Astrocyte (in vitro differentiated cells and primary cell): ENCODE measurements around the gene CAPG. TPM values are rescaled to one million over a fixed set of nuclear protein-coding genes. Genes with fewer than 3 reads are reported as not detected.
"Not testable (repeated sequence)": the region's sequence is repeated elsewhere in the genome, so short reads cannot be mapped to it uniquely, and the experiment has no call there.

Source experiments
- DNase-seq: peaks from one replicate; pipeline ENCODE4 v3.0.0-alpha.2; 2010; ENCODE audit warnings: low read depth
- FAIRE-seq: peaks from 2 replicates; lab custom pipeline; 2011; peaks lifted over from hg19 to GRCh38; lab: Jason Lieb, UNC
- H2AFZ ChIP-seq: 2 replicates; pipeline ENCODE4 v1.6.0; 2012; ENCODE audit warnings: low read depth, low read length, inconsistent platforms
- H3K27ac ChIP-seq: 2 replicates; pipeline ENCODE4 v1.5.1; 2011; ENCODE audit warnings: low read depth, low read length, inconsistent platforms
- H3K27me3 ChIP-seq: 2 replicates; pipeline ENCODE4 v1.6.0; 2011; ENCODE audit warnings: low read length, inconsistent platforms; ENCODE audit not compliant: insufficient read depth
- H3K36me3 ChIP-seq: 2 replicates; pipeline ENCODE4 v1.5.1; 2011; ENCODE audit warnings: low read length, inconsistent platforms; ENCODE audit not compliant: insufficient read depth
- H3K4me1 ChIP-seq: 2 replicates; pipeline ENCODE4 v1.5.1; 2011; ENCODE audit warnings: low read length, inconsistent platforms; ENCODE audit not compliant: insufficient read depth
- H3K4me2 ChIP-seq: 2 replicates; pipeline ENCODE4 v1.6.0; 2012; ENCODE audit warnings: low read length, inconsistent platforms
- H3K4me3 ChIP-seq: 2 replicates; pipeline ENCODE4 v1.5.1; 2011; ENCODE audit warnings: low read depth, mild to moderate bottlenecking, low read length, inconsistent platforms; ENCODE audit not compliant: insufficient read depth
- H3K79me2 ChIP-seq: 2 replicates; pipeline ENCODE4 v1.6.0; 2012; ENCODE audit warnings: mild to moderate bottlenecking, low read length, inconsistent platforms; ENCODE audit not compliant: insufficient read depth
- H3K9ac ChIP-seq: 2 replicates; pipeline ENCODE4 v1.6.0; 2012; ENCODE audit warnings: mild to moderate bottlenecking, low read length, inconsistent platforms
- H3K9me3 ChIP-seq: 2 replicates; pipeline ENCODE4 v1.5.1; 2012; ENCODE audit warnings: low read depth, mild to moderate bottlenecking, low read length, inconsistent platforms; ENCODE audit not compliant: insufficient read depth
- H4K20me1 ChIP-seq: 2 replicates; pipeline ENCODE4 v1.6.0; 2012; ENCODE audit warnings: low read length, inconsistent platforms; ENCODE audit not compliant: insufficient read depth
- H3K27ac Mint-ChIP-seq: one replicate; pipeline ENCODE4 v1.8.0; 2021; ENCODE audit warnings: mild to moderate bottlenecking, mixed read lengths; ENCODE audit not compliant: unreplicated experiment
- H3K27me3 Mint-ChIP-seq: one replicate; pipeline ENCODE4 v1.8.0; 2021; ENCODE audit warnings: low read depth, mixed read lengths; ENCODE audit not compliant: unreplicated experiment
- H3K36me3 Mint-ChIP-seq: one replicate; pipeline ENCODE4 v1.8.0; 2021; ENCODE audit warnings: low read depth, mixed read lengths; ENCODE audit not compliant: unreplicated experiment
- H3K4me1 Mint-ChIP-seq: one replicate; pipeline ENCODE4 v1.8.0; 2021; ENCODE audit warnings: low read depth, mixed read lengths; ENCODE audit not compliant: unreplicated experiment
- H3K4me3 Mint-ChIP-seq: one replicate; pipeline ENCODE4 v1.8.0; 2021; ENCODE audit warnings: mild to moderate bottlenecking, moderate library complexity, mixed read lengths; ENCODE audit not compliant: unreplicated experiment
- H3K9me3 Mint-ChIP-seq: one replicate; pipeline ENCODE4 v1.8.0; 2021; ENCODE audit warnings: mild to moderate bottlenecking, mixed read lengths; ENCODE audit not compliant: unreplicated experiment
- CTCF ChIP-seq: IDR thresholded peaks from 2 replicates; pipeline ENCODE4 v1.5.1; 2011; ENCODE audit warnings: low read depth, mild to moderate bottlenecking, inconsistent platforms, low read length, moderate library complexity; ENCODE audit not compliant: insufficient read depth
- EZH2 ChIP-seq: IDR thresholded peaks from 2 replicates; pipeline ENCODE4 v1.6.1; 2012; ENCODE audit warnings: mild to moderate bottlenecking, low read length, inconsistent platforms; ENCODE audit not compliant: insufficient read depth
- total RNA-seq: library from RNA; stranded (reverse); gene quantifications from 2 replicates; pipeline ENCODE4 v1.2.1, GENCODE V29; 2021

The CAPG gene
- total RNA-seq, 1 donor from 2014 or later: 68.2 TPM

GRCh38 chr2:85387754-85388153, 22.4 kb downstream of the CAPG start:
- Histone ChIP-seq H3K4me2 (no peak overlapping the region), H3K4me3 (no peak overlapping the region), H3K9ac (no peak overlapping the region), H3K9me3 (no peaks in the 10 kb centered on the region), H3K27ac (no peak overlapping the region), H3K79me2 (no peaks in the 10 kb centered on the region), H3K27me3 (no peaks in the 10 kb centered on the region), H3K4me1 (no peaks in the 10 kb centered on the region), H4K20me1 (no peaks in the 10 kb centered on the region), H3K36me3 (peaks cover 5% of the 10 kb centered on the region), H2AFZ (no peak overlapping the region)
- H3K4me3 Mint-ChIP-seq: no peak overlapping the region
- TF ChIP-seq CTCF (no peak), EZH2 (no peak)
- no peaks in the 10 kb centered on the region for H3K9me3 Mint-ChIP-seq
- peaks cover 30% of the 10 kb centered on the region for H3K36me3 Mint-ChIP-seq
- no peak overlapping the region for H3K27ac Mint-ChIP-seq
- DNase-seq: no peak
- FAIRE-seq: no peak
- no peaks in the 10 kb centered on the region for H3K27me3 Mint-ChIP-seq
- H3K4me1 Mint-ChIP-seq: peaks cover 5% of the 10 kb centered on the region

GRCh38 chr2:85385746-85386145, 24.4 kb downstream of the CAPG start:
- Mint-ChIP-seq H3K9me3 (peaks cover under 1% of the 10 kb centered on the region), H3K27ac (no peak overlapping the region), H3K36me3 (peaks cover 34% of the 10 kb centered on the region), H3K4me1 (peaks cover 5% of the 10 kb centered on the region), H3K4me3 (no peak overlapping the region), H3K27me3 (no peaks in the 10 kb centered on the region)
- no peak overlapping the region for H3K4me2 ChIP-seq
- TF ChIP-seq CTCF: no peak
- no peak for TF ChIP-seq EZH2
- no peaks in the 10 kb centered on the region for H3K4me1 ChIP-seq
- no peaks in the 10 kb centered on the region for H4K20me1 ChIP-seq
- no peak overlapping the region for H3K9ac ChIP-seq
- H3K79me2 ChIP-seq: no peaks in the 10 kb centered on the region
- no peaks in the 10 kb centered on the region for H3K27me3 ChIP-seq
- FAIRE-seq: no peak
- H3K36me3 ChIP-seq: peaks cover 4% of the 10 kb centered on the region
- no peak for DNase-seq
- H2AFZ ChIP-seq: no peak overlapping the region
- no peak overlapping the region for H3K4me3 ChIP-seq
- no peak overlapping the region for H3K27ac ChIP-seq
- no peaks in the 10 kb centered on the region for H3K9me3 ChIP-seq

- no peaks in the 10 kb centered on the region for H3K27me3 Mint-ChIP-seq
- no peak overlapping the region for H3K27ac ChIP-seq
- FAIRE-seq (no peak), DNase-seq (no peak)
- no peak overlapping the region for H3K27ac Mint-ChIP-seq
- no peak overlapping the region for H2AFZ ChIP-seq
- no peaks in the 10 kb centered on the region for H4K20me1 ChIP-seq
- no peaks in the 10 kb centered on the region for H3K9me3 ChIP-seq
- no peaks in the 10 kb centered on the region for H3K27me3 ChIP-seq
- H3K4me3 ChIP-seq: no peak overlapping the region
- no peak overlapping the region for H3K9ac ChIP-seq
- peaks cover 12% of the 10 kb centered on the region for H3K36me3 ChIP-seq
- no peaks in the 10 kb centered on the region for H3K79me2 ChIP-seq
- peaks cover 10% of the 10 kb centered on the region for H3K9me3 Mint-ChIP-seq
- H3K4me2 ChIP-seq: no peak overlapping the region
- H3K4me1 ChIP-seq: no peaks in the 10 kb centered on the region
- peaks cover 5% of the 10 kb centered on the region for H3K4me1 Mint-ChIP-seq
- TF ChIP-seq CTCF (no peak), EZH2 (no peak)
- H3K4me3 Mint-ChIP-seq: no peak overlapping the region
- peaks cover 35% of the 10 kb centered on the region for H3K36me3 Mint-ChIP-seq
These were observed 26.3 kb downstream of the CAPG start for GRCh38 chr2:85383850-85384249.

- not testable (repeated sequence) for H3K4me3 Mint-ChIP-seq, FAIRE-seq, H3K9me3 ChIP-seq, H2AFZ ChIP-seq, H3K79me2 ChIP-seq, H3K9ac ChIP-seq, H4K20me1 ChIP-seq, H3K27me3 ChIP-seq, H3K27ac ChIP-seq, H3K27ac Mint-ChIP-seq, H3K4me1 ChIP-seq, H3K27me3 Mint-ChIP-seq, H3K4me3 ChIP-seq, H3K4me2 ChIP-seq, H3K4me1 Mint-ChIP-seq, DNase-seq, H3K36me3 ChIP-seq
- peaks cover 10% of the 10 kb centered on the region for H3K9me3 Mint-ChIP-seq
- H3K36me3 Mint-ChIP-seq: peaks cover 39% of the 10 kb centered on the region
These were observed 27.0 kb downstream of the CAPG start for GRCh38 chr2:85383151-85383550.
